T-helper 17 cell (primary cell): ENCODE measurements around the gene SASH1. TPM values are rescaled to one million over a fixed set of nuclear protein-coding genes. Genes with fewer than 3 reads are reported as not detected.

ENCODE experiments used
- ATAC-seq: fragments of 150-1000 bp; cut with Tn5 transposase; 2 replicates; pipeline ENCODE4 v1.10.0; 2021; ENCODE audit warnings: mild to moderate bottlenecking, moderate library complexity
- DNase-seq, 3 donors: peaks; one replicate each; pipeline versions ENCODE4 v3.0.0 to v3.0.0-alpha.2; 2020 to 2021
- H3K9me3 ChIP-seq: one replicate; pipeline ENCODE4 v1.7.0; 2013; ENCODE audit warnings: low read length, mild to moderate bottlenecking; ENCODE audit not compliant: control insufficient read depth, poor library complexity, severe bottlenecking
- H3K27ac Mint-ChIP-seq: one replicate; pipeline ENCODE4 v1.8.0; 2022; ENCODE audit warnings: mild to moderate bottlenecking, moderate library complexity, mixed read lengths
- H3K27me3 Mint-ChIP-seq: one replicate; pipeline ENCODE4 v1.8.0; 2022; ENCODE audit warnings: mixed read lengths
- H3K36me3 Mint-ChIP-seq: one replicate; pipeline ENCODE4 v1.8.0; 2022; ENCODE audit warnings: low read depth, mixed read lengths
- H3K4me1 Mint-ChIP-seq: one replicate; pipeline ENCODE4 v1.8.0; 2022; ENCODE audit warnings: mild to moderate bottlenecking, mixed read lengths
- H3K4me3 Mint-ChIP-seq: one replicate; pipeline ENCODE4 v1.8.0; 2022; ENCODE audit warnings: mild to moderate bottlenecking, moderate library complexity, mixed read lengths
- total RNA-seq, 4 donors: library from RNA in 2 of 4; stranded (reverse) in 2 of 4; gene quantifications; one replicate each; pipeline ENCODE4 v1.2.3 and lab custom pipeline; 2022 to 2026

The SASH1 gene
- total RNA-seq, 2 donors from 2014 or later, result 6.2 to 19.9 TPM

GRCh38 chr6:148455674-148456558 lies 113.3 kb downstream of the SASH1 start:
- H3K9me3 ChIP-seq, result no peaks in the 10 kb centered on the region
- Mint-ChIP-seq H3K4me1 (peaks cover 17% of the 10 kb centered on the region), H3K4me3 (no peak overlapping the region), H3K27me3 (peaks cover 24% of the 10 kb centered on the region), H3K27ac (no peak overlapping the region), H3K36me3 (no peaks in the 10 kb centered on the region)
- DNase-seq, result no peak
- no peak for ATAC-seq

- no peak for DNase-seq
- Mint-ChIP-seq H3K27ac (no peak overlapping the region), H3K36me3 (no peaks in the 10 kb centered on the region), H3K4me1 (peaks cover 9% of the 10 kb centered on the region), H3K27me3 (peaks cover 24% of the 10 kb centered on the region), H3K4me3 (peak overlapping the region; percentile 31)
- ATAC-seq, result no peak
- H3K9me3 ChIP-seq, result no peaks in the 10 kb centered on the region
These were observed 114.7 kb downstream of the SASH1 start for GRCh38 chr6:148457137-148457842.

- Mint-ChIP-seq H3K4me1 (peaks cover 7% of the 10 kb centered on the region), H3K27ac (no peak overlapping the region), H3K36me3 (no peaks in the 10 kb centered on the region), H3K4me3 (no peak overlapping the region), H3K27me3 (peaks cover 24% of the 10 kb centered on the region)
- DNase-seq (no peak), ATAC-seq (no peak)
- no peaks in the 10 kb centered on the region for H3K9me3 ChIP-seq
These were observed 115.2 kb downstream of the SASH1 start for GRCh38 chr6:148457843-148458159.

- Mint-ChIP-seq H3K27me3 (peaks cover 20% of the 10 kb centered on the region), H3K4me3 (no peak overlapping the region), H3K4me1 (peaks cover 7% of the 10 kb centered on the region), H3K36me3 (peaks cover 2% of the 10 kb centered on the region), H3K27ac (no peak overlapping the region)
- no peak for ATAC-seq
- no peaks in the 10 kb centered on the region for H3K9me3 ChIP-seq
- no peak for DNase-seq
These were observed 116.6 kb downstream of the SASH1 start for GRCh38 chr6:148459238-148459637.

GRCh38 chr6:148460876-148461646 lies 118.4 kb downstream of the SASH1 start:
- H3K27me3 Mint-ChIP-seq, result peaks cover 20% of the 10 kb centered on the region
- H3K9me3 ChIP-seq, result no peaks in the 10 kb centered on the region
- no peak for ATAC-seq
- no peak for DNase-seq
- H3K27ac Mint-ChIP-seq, result no peak overlapping the region
- H3K36me3 Mint-ChIP-seq, result peaks cover 2% of the 10 kb centered on the region
- peaks cover 12% of the 10 kb centered on the region for H3K4me1 Mint-ChIP-seq
- H3K4me3 Mint-ChIP-seq, result no peak overlapping the region

GRCh38 chr6:148461986-148462577 lies 119.4 kb downstream of the SASH1 start:
- DNase-seq, result no peak
- Mint-ChIP-seq H3K36me3 (peaks cover 2% of the 10 kb centered on the region), H3K4me3 (no peak overlapping the region), H3K27ac (no peak overlapping the region), H3K4me1 (peaks cover 10% of the 10 kb centered on the region), H3K27me3 (peaks cover 31% of the 10 kb centered on the region)
- no peaks in the 10 kb centered on the region for H3K9me3 ChIP-seq
- no peak for ATAC-seq

GRCh38 chr6:148463671-148464070 lies 121.0 kb downstream of the SASH1 start:
- H3K4me3 Mint-ChIP-seq, result no peak overlapping the region

GRCh38 chr6:148464319-148465010 lies 121.8 kb downstream of the SASH1 start:
- H3K4me3 Mint-ChIP-seq, result no peak overlapping the region
- H3K4me1 Mint-ChIP-seq, result peaks cover 8% of the 10 kb centered on the region
- DNase-seq (peak in 2 of 3 donors; percentile 13 to 33), ATAC-seq (peak; percentile 72)
- H3K27me3 Mint-ChIP-seq, result peaks cover 49% of the 10 kb centered on the region
- H3K36me3 Mint-ChIP-seq, result peaks cover 2% of the 10 kb centered on the region
- H3K27ac Mint-ChIP-seq, result no peak overlapping the region
- H3K9me3 ChIP-seq, result no peaks in the 10 kb centered on the region

More at GRCh38 chr6:148463671-148464070, 121.0 kb downstream of the SASH1 start:
- no peaks in the 10 kb centered on the region for H3K9me3 ChIP-seq
- ATAC-seq (no peak), DNase-seq (no peak)
- Mint-ChIP-seq H3K36me3 (peaks cover 2% of the 10 kb centered on the region), H3K4me1 (peaks cover 8% of the 10 kb centered on the region), H3K27ac (no peak overlapping the region), H3K27me3 (peaks cover 44% of the 10 kb centered on the region)

- H3K4me3 Mint-ChIP-seq, result no peak overlapping the region
- DNase-seq (no peak), ATAC-seq (no peak)
- peaks cover 52% of the 10 kb centered on the region for H3K27me3 Mint-ChIP-seq
- H3K36me3 Mint-ChIP-seq, result peaks cover 2% of the 10 kb centered on the region
- H3K4me1 Mint-ChIP-seq, result peaks cover 6% of the 10 kb centered on the region
- no peak overlapping the region for H3K27ac Mint-ChIP-seq
- no peaks in the 10 kb centered on the region for H3K9me3 ChIP-seq
These were observed 122.3 kb downstream of the SASH1 start for GRCh38 chr6:148465011-148465335.

- H3K4me3 Mint-ChIP-seq, result no peak overlapping the region
- DNase-seq, result no peak
- peaks cover 56% of the 10 kb centered on the region for H3K27me3 Mint-ChIP-seq
- peak overlapping the region; percentile 11 for H3K27ac Mint-ChIP-seq
- H3K36me3 Mint-ChIP-seq, result peaks cover 2% of the 10 kb centered on the region
- H3K4me1 Mint-ChIP-seq, result peaks cover 6% of the 10 kb centered on the region
- no peaks in the 10 kb centered on the region for H3K9me3 ChIP-seq
- no peak for ATAC-seq
These were observed 123.0 kb downstream of the SASH1 start for GRCh38 chr6:148465670-148466069.

- ATAC-seq, result no peak
- H3K9me3 ChIP-seq, result no peaks in the 10 kb centered on the region
- Mint-ChIP-seq H3K36me3 (peaks cover 2% of the 10 kb centered on the region), H3K4me3 (no peak overlapping the region), H3K27ac (peak overlapping the region; percentile 11), H3K4me1 (peaks cover 6% of the 10 kb centered on the region), H3K27me3 (peaks cover 58% of the 10 kb centered on the region)
- DNase-seq, result no peak
These were observed 123.5 kb downstream of the SASH1 start for GRCh38 chr6:148466158-148466557.

- Mint-ChIP-seq H3K4me1 (peaks cover 6% of the 10 kb centered on the region), H3K36me3 (peaks cover 2% of the 10 kb centered on the region), H3K27me3 (peaks cover 69% of the 10 kb centered on the region), H3K4me3 (no peak overlapping the region), H3K27ac (no peak overlapping the region)
- no peaks in the 10 kb centered on the region for H3K9me3 ChIP-seq
- ATAC-seq (no peak), DNase-seq (no peak)
These were observed 125.3 kb downstream of the SASH1 start for GRCh38 chr6:148467926-148468325.
